RKO (cell line): ENCODE results near the gene PRR33.
"Not testable (repeated sequence)": the region's sequence is repeated elsewhere in the genome, so short reads cannot be mapped to it uniquely, and the experiment has no call there.

Experiments
- DNase-seq: peaks from one replicate; pipeline ENCODE4 v3.0.0-alpha.2; 2016; ENCODE audit warnings: low spot score

Gene PRR33

DNA sequence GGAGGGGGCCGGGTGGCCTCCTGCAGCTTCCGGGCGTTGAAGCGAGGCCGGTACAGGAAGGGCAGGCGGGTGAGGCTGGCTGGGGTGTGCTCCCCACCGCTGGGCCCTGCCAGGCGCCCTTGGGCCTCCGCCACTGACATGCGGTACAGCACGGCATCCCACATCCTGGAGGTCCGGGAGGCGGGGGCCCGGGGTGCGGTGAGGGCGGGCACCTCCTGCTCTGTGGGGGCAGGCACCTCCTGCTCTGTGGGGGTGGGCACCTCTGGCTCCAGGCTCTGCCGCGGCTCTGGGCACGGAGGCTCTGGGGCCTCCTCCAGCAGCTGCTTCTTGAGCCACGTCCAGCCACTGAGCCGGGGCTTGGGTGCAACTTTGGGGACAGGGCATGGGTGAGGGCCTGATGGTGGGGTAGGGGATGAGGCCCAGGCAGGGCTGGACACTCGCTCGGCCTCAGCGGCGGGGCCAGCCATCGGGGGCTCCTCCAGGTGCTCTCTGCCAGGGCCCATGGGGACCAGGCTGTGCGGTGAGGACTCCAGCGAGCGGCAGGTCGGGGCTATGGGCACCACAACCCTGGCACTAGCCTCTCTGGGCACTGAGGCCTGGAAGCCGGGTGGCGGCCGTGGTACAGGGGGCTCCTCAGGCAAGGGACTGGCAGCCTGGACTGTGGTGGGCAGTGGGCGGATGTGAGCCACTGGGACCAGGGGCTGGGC is 2.3 kb downstream of the PRR33 start:
- no peak for DNase-seq

DNA sequence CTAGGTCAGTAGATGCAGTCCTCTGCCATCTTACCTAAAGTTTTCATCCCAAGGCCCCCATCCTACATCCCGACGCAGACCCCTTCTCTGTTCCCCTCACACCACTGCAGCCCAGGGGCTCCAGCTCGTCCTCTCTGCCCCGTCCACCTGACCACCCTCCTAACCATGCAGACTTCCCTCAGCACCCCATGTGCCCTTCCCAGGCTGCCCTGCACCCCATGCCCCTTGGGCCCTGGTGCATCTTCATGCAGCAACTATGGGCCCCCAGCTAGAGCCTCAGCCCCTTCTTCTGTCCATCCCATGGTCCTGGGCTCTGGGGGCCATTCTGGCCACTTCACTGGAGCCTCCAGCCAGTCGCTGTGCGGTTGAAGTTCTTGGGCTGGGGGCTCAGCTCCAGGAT is 2.9 kb downstream of the PRR33 start:
- DNase-seq, result no peak

DNA sequence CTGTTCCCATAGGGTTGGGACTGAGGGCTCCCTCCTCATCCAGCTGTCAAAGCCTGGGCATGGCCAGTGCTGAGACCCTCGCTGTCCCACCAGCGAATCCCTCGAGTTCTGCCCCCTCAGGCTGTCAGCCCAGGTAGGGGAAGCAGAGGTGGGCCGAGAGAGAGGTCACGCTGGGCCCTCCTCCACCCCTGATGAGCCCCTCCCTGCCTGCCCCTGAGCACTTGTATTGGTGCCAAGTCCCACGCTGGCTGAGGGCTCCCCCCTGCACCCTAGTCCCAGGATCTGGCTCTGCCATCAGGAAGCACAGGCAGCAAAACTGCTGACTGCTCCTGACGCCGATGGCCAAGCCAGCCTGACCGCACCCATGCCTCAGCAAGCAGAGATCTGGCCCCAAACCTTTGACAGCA is 3.3 kb downstream of the PRR33 start:
- no peak for DNase-seq

DNA sequence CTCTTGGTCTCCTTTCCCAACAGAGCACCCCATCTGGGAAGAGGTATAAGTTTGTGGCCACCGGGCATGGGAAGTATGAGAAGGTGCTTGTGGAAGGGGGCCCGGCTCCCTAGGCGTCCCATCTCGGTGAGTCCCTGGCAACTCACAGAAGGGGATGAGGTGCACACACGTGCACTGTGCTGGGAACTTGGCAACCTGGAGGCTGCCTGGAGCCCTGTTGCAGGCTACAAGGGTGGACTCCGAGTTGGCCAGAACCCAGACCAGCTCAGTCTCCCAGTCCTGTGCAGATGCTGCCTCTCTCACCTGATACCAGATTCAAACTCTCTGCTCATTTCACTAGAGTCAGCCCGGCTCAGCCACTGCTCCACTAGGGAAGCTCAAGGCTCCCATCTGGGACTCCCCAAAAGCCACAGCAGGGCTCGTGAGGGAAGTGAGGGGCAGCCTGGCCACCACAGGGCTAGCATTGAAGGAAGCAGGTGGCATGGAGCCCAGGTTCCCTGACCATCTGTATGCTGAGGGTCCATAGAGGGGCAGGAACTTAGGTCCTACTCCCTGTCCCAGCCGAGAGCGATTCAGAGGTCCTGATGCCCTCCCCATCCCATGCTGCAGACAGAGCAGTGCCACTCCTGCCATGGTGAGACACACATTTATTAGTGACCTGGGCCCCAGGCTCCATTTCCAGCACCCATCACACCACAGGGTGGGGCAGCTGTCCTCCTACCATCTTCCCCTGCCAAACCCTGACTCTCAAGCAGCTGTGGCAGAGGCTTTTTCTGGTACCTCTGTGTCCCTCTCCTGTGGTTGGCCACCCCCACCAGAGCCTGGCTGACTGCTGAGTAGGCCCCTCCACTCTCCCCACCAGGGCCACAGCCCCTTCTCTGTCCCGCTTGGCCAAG is 4.0 kb downstream of the PRR33 start:
- DNase-seq, result no peak

DNA sequence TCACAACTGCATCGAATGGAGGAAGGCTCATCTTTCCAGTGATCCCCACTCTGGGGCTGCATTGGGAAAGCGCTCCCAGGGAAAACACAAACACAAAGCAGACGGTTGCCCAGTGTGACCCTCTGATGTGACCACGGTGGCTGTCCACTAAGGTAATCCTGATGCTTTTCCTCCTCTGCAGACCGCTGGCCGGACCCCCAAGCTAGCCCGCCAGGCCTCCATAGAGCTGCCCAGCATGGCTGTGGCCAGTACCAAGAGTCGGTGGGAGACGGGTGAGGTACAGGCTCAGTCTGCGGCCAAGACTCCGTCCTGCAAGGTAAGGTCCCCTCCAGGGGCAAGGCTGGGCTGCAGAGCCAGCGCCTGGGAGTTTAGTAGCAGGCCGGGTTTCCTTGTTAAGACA is 5.1 kb downstream of the PRR33 start:
- not testable (repeated sequence) for DNase-seq

DNA sequence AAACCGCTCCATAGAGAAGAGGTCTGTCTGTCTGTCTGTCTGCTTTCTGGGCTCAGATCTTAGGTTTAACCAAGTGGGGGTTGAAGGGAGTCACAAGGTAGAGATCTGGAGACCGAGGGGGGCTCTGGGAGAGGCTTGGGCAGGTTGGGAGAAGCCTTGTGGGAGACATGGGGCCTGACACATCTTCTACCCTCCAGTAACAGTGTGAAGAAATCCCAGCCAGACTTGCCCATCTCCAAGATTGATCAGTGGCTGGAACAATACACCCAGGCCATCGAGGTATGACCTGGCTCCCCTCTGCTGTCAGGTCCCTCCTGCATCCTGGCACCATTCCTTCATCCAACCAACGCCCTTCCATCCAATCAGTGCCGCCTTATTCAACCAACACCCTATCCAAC is 7.4 kb downstream of the PRR33 start:
- DNase-seq, result no peak

DNA sequence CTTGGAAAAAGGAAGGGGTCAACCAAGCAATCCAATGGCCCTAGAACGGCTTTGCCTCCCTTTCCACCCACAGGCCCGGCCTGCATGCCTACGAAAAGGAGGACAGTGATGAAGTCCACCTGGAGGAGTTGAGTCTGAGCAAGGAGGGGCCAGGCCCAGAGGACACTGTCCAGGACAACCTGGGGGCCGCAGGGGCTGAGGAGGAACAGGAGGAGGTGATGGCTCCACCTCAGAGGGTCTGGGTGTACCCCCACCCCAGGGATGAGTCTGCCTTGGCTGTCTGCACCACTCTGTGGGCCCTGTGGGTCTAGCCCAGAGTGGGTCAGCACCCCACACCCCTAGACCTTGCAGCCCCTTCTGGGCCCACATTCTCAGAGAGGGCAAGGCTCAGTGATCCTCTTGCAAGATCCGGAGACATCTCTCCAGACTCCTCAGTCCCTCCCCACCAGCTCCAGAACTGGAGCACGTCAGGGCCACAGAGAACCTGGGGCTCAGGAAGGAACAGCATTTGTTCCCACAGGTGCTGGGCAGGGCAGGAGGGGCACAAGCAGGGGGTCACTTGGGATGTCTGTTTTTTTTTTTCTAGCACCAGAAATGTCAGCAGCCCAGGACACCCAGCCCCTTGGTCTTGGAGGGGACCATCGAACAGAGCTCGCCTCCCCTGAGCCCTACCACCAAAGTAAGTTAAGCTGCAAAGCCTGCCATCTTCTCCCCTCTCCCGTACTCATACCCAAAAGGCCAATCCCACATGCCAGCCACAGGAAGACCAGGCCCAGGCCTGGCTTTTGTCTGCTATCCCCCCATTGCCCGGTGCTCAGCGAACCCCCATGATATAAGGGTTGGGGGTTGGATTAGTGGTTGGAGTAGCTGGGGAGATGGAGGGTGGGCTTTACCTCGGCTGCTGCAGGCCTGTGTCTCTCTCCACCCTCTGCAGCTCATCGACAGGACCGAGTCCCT is 8.1 kb downstream of the PRR33 start:
- no peak for DNase-seq

DNA sequence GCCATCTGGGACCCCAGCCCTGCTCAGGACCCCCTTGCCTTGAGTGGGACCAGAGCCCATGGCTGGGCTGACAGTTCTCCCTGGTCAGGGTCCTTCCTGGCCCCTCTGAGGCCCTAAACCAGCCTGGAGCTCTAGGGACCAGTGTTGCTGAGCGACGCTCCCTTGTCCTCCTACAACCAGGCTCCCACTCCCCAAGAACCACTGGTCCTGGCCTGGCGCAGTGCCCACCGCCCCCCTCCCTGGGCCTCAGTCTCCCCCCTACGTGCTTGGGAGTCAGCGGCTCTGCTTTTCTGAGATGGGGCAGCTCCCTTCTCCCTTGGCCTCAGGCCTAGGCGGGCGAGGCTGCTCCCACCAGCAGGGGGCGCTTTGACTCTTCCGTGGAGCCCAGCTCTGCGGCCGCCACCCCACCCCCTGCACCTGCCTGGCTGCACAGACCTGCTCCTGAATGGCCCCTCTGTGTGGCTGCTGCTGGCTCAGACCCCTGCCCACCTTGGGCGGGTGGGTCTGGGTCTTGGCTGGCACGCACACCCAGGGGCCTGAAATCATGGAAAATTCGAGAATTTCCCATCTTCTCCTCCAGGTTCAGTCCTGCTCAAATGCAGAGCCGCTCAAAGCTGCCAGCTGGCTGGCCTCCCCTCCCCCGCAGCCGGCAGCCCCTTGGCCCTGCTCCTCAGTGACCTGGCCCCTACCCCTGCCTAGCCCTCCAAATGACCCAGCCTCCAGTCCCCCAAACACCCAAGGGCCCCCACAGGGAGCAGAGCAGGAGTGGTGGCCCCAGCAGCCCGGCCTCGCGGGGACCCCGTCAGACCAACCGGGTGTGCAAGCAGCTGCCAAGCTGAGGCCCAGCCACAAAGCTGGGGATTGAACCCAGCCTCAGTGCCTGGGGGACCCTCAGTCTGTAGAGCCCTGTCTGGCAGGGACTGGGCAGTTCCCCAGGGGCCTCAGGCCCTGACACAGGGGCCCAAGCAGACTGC is 9.1 kb downstream of the PRR33 start:
- peak; percentile 52 for DNase-seq

DNA sequence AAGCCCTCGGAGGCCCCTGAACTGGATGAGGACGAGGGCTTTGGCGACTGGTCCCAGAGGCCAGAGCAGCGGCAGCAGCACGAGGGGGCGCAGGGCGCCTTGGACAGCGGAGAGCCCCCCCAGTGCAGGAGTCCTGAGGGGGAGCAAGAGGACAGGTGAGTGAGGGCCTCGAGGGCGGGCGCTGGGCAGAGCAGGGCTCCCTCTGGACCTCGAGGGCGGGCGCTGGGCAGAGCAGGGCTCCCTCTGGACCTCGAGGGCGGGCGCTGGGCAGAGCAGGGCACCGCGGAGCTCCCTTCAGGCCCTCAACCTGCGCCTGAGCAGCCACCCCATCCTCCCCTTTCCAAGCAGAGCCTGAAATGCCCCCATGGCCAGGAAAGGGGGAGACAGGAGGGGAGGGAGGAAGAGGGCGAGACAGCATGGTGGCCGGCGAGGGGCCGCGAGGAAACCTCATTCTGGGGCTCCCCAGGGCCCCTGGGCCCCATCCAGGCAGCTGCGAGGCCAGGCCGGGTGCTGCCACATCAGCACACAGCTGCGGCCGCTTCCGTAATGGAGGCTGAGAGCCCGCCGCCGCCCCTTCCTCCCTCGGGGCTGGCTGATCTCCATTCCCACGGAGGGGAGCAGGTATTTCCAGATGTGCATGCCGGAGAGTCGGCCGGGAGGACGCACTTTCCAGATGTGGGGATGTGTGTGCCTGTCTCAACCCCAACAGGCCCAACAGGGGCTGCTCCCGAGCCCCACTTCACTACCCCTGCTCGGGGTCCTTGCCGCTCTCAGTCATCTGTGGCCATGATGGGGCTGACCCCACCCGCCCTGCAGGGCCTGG is 10.0 kb downstream of the PRR33 start:
- DNase-seq, result no peak

DNA sequence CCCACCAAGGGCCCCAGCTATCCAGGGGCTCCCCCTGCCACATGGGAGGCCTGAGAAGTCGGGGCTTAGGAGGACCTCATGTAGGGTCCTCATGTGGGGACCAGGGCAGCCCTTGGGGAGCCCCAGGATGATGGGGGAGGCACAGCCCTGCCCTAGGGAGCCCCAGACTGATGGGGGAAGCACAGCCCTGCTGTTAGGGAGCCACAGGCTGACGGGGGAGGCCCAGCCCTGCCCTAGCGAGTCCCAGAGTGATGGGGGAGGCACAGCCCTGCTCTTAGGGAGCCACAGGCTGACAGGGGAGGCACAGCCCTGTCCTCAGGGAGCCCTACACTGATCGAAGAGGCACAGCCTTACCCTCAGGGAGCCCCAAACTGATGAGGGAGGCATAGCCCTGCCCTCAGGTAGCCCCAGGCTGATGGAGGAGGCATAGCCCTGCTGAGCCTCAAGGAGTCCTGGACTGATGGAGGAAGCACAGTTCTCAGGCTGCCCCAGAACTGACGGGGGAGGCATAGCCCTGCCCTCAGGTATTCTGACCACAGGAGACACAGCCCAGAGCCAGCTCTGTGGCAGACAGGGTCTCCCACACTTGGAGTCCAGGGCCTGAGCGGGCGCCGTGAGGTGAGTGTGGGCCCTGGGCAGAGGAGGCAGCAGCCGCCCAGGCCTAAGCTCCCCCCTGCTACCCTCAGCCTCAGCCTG is 10.8 kb downstream of the PRR33 start:
- no peak for DNase-seq

DNA sequence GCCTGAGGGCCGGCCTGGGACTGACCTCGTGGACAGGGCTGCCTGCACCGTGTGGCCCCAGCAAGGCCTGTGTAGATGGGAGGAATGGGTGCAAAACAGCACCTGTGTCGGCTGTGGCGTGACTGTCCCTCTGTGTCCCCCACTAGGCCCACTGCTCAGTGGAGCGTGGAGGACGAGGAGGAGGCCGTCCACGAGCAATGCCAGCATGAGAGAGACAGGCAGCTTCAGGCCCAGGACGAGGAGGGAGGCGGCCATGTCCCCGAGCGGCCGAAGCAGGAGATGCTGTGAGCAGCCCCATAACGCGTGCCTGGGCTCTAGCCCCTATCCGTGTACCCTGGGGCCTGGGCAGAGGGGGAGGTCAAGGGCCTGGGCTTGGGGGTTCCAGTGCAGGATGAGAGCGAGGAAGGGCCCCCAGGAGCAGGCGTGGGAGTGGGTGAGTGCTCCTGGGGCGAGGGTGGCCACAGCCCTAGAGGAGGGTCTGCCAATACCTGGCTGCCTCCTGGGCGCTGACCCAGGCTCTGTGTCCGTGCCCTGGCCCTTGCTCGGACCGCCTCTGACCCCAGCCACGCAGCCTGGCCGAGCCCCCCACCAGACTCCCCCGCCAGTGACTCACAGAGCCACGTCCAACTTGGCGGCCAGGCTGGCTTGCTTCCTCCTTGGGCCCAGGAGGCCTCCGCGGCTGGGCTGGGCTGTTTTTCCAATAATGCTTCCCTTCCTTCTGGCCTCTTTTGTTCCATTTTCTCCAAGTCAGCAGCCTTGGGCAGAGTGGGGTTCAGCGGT is 11.6 kb downstream of the PRR33 start:
- no peak for DNase-seq

DNA sequence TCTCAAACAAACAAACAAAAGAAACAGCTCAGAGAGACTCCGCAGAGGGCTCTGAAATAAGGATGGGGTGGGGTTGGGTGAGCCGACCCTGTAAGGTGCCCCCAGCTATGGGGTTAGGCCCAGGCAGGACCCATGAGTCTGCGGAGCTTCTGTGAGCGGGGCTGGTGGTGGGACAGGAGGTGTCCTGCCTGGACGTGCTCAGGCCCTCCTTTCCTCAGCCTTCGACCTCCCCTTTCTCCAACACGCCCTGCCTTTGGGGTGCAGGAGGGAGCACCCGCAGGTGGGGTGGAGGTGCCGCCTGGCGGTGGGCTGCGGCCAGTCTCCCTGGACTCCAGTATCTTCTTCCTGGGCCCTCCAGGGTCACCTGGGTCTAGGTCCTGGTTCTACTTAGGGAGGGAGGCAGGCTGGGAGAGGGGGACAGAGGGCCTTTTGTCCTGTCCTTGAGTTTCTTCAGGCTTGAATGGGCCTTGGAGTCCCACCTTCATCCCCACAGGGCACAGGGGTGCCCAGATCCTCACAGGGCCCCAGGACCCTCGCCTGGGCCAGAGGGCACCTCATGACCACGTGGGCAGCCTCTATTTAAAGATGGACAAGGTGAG is 12.3 kb downstream of the PRR33 start:
- DNase-seq, result no peak

DNA sequence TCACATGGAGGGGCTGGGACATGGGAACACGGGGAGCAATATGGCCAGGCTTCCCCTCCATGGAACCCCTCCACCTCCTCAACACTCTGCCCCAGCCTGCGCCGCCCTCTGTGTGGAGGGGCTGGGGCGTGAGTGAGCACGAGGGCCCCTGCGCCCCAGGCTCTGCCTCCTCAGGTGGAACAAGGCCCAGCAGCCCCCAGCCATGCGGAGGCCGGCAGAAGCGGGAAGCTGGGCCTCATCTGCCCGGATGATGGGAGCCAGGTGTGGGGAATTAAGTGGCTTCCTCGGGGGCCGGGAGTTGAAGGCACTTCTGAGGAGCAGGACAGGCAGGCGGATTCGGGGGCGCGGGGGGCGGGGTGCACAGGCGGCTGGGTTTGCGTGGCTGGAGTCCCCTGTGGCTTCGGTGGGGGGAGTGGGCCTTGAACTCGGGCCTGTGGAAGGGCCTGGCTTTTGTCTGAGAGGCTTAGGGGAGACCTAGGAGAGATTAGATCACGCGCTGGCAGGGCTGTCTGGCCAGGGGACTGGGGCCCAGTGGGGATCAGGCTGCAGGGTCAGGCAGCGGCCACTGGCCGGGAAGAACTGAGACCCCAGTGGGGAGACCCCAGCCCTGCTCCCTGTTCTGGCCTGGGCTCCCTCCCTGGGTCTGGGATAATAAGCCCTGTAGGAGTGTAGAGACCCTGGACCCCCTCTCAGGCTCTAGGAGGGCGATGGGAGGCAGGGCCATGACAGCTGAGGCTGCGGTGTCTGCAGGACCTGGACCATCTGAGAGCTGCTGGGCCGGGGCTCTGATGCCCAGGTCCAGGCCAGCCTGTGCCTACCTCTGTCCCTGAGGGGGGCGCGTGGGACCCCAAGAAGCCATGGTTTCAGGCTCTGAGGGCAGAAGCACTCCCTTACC is 13.3 kb downstream of the PRR33 start:
- no peak for DNase-seq

DNA sequence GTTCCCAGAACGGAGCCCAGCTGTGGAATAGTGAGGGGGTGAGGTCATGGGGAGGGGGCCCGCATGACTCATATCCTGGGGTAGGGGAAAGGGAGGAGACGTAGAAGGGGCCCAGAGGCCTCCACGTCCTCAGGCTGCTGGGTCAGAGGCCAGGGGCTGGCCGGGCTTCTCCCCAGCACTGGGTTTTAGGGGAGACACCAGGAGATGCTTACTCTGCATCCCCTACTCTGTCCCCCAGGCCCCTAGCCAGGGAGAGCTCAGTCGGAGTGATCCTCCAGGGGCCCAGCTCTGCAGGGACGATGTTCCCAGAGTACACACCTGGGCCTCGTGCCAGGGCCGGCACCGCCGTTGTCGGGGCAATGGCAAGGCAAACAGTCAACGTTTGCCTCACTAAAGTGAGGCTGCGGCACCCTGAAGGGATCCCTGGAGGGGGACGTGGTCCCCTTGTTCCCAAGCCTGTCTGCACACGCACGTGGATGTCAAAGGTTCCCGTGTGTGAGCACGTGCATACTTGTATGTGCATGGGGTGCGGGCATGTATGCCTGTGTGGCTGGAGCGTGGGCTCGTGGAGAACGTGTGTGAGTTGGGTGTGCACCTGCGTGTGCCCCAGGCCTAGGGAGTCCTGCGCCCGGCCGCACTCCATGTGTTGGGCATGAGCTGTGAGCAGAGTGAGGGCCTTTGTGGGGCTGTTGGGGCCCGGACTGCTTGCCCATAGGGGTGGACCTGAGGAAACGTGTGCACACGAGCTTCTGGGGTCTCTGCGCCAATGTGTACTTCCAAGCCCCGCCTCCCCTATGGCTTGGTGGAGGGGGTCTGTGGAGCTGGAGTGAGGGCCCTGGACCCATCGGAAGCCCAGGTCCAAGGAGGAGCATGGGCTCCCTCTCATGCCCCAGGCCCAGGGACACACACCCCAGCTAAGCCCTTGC is 14.2 kb downstream of the PRR33 start:
- no peak for DNase-seq

DNA sequence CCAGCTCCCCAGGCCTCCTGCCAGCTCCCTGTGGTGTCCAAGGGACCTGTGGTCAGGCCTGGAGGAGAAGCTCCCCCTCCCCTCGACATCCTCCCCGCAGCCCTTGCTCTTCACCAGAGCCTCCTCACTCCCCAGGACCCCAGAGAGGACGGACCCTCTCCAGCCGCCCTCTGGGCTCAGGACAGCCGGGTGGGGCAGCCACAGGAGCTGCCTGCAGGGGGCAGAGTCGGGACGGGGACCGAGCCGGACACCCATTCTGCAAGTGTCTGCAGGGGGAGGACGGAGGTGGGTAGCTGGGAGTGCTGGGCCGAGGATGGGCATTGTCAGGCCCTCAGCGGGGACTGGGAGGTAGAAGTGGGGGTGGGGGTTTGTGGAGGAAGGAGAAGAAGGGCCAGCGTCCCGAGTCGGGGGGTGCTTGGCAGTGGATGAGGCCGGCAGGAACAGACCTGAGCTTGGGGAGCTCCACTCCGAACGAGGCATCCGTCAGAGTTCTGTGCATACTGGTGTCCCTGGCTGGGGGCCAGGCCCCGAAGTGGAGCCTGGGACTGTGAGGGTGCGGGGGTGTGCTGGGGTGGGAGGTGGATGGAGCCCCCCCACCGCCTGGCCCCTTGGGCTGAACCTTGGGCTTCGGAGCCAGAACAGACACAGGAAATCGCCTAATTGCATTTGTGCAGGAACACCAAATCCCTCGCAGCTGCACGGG is 15.2 kb downstream of the PRR33 start:
- DNase-seq, result peak; percentile 24
